Vagina (tissue), 2 donors: ENCODE measurements around the gene DNPEP. TPM values are rescaled to one million over a fixed set of nuclear protein-coding genes. Genes with fewer than 3 reads are reported as not detected.

Experiments
- DNase-seq, 2 donors: peaks; one replicate each; pipeline ENCODE4 v3.0.0-alpha.2; 2017; ENCODE audit errors: extremely low spot score in 2 of 2
- H3K27ac ChIP-seq: fragments of 200-600 bp; sonication (generic); one replicate; pipeline ENCODE4 v1.5.1; 2019
- H3K27me3 ChIP-seq: fragments of 200-600 bp; sonication (generic); one replicate; pipeline ENCODE4 v1.5.1; 2019
- H3K36me3 ChIP-seq, 2 donors: fragments of 200-600 bp; sonication (generic); one replicate each; pipeline ENCODE4 v1.5.1; 2017 to 2019
- H3K4me1 ChIP-seq: fragments of 200-600 bp; sonication (generic); one replicate; pipeline ENCODE4 v1.5.1; 2019
- H3K4me3 ChIP-seq, 2 donors: fragments of 200-600 bp; sonication (generic); 1 replicate in 1 of 2; 2 replicates in 1 of 2; pipeline ENCODE4 v1.5.1; 2016 to 2019
- H3K9me3 ChIP-seq: fragments of 200-600 bp; sonication (generic); one replicate; pipeline ENCODE4 v1.5.1; 2019
- CTCF ChIP-seq, 3 experiments: fragments of 450-650 bp in 2 of 3; fragments of 200-600 bp in 1 of 3; sonication (generic) in 1 of 3; IDR thresholded peaks; one replicate each; pipeline ENCODE4 v1.5.1; 2017 to 2019; ENCODE audit warnings: antibody characterized with exemption in 3 of 3, mild to moderate bottlenecking in 2 of 3, moderate library complexity in 2 of 3
- POLR2A ChIP-seq, 2 donors: fragments of 450-650 bp; IDR thresholded peaks; one replicate each; pipeline ENCODE4 v1.6.1; 2017; ENCODE audit warnings: antibody characterized with exemption in 2 of 2, mild to moderate bottlenecking in 2 of 2, moderate library complexity in 2 of 2
- POLR2AphosphoS5 ChIP-seq, 2 donors: sonication (generic); formaldehyde crosslinking; IDR thresholded peaks; one replicate each; pipeline ENCODE4 v1.9.0; 2017; ENCODE audit warnings: antibody characterized with exemption in 2 of 2, mild to moderate bottlenecking in 2 of 2, low read depth in 1 of 2; ENCODE audit not compliant: insufficient read depth in 1 of 2
- intact Hi-C: fragments of 100-400 bp; cut with DNase I; formaldehyde crosslinking; loops from one replicate; pipeline ENCODE4 v1.15.1; 2023
- total RNA-seq: library from RNA; depleted of rRNA; stranded (reverse); fragments of >200 nt; gene quantifications from one replicate; pipeline ENCODE4 v1.2.3, GENCODE V29; 2016

Gene DNPEP
- total RNA-seq, 1 donor from 2014 or later = 62.9 TPM

GRCh38 chr2:219405451-219405850 lies 17.7 kb upstream of the DNPEP start:
- Histone ChIP-seq H3K36me3 (no peaks in the 10 kb centered on the region), H3K27me3 (no peaks in the 10 kb centered on the region), H3K4me3 (no peak overlapping the region), H3K4me1 (no peaks in the 10 kb centered on the region), H3K9me3 (no peaks in the 10 kb centered on the region), H3K27ac (peak overlapping the region; percentile 56)
- TF ChIP-seq POLR2A (IDR thresholded peaks at IDR 0.05) = no peak
- no peak for DNase-seq
- intact Hi-C loops = loop anchor here (2.0 kb wide), 1 partner anchor 121 kb away; no protein-coding TSS in a partner anchor

- Histone ChIP-seq H3K4me1 (no peaks in the 10 kb centered on the region), H3K36me3 (no peaks in the 10 kb centered on the region), H3K4me3 (no peak overlapping the region), H3K27ac (peak overlapping the region; percentile 59), H3K9me3 (no peaks in the 10 kb centered on the region), H3K27me3 (no peaks in the 10 kb centered on the region)
- TF ChIP-seq CTCF (IDR thresholded peaks at IDR 0.05) (no peak), POLR2AphosphoS5 (IDR thresholded peaks at IDR 0.05; ENCODE audit: insufficient read depth in 1 of 2, low read depth in 1 of 2) (no peak), POLR2A (IDR thresholded peaks at IDR 0.05) (no peak)
- intact Hi-C loops = loop anchor here (2.0 kb wide), 1 partner anchor 122 kb away; no protein-coding TSS in a partner anchor
- DNase-seq = no peak
Measured at GRCh38 chr2:219404954-219405353, 17.2 kb upstream of the DNPEP start.

- TF ChIP-seq CTCF (IDR thresholded peaks at IDR 0.05) = no peak
- TF ChIP-seq POLR2A (IDR thresholded peaks at IDR 0.05) = no peak
- intact Hi-C loops = loop anchor here (2.0 kb wide), 1 partner anchor 122 kb away; no protein-coding TSS in a partner anchor
- Histone ChIP-seq H3K9me3 (no peaks in the 10 kb centered on the region), H3K36me3 (no peaks in the 10 kb centered on the region), H3K27ac (peak overlapping the region; percentile 59), H3K27me3 (no peaks in the 10 kb centered on the region), H3K4me3 (no peak overlapping the region), H3K4me1 (no peaks in the 10 kb centered on the region)
- no peak for DNase-seq
Measured at GRCh38 chr2:219404291-219404910, 16.7 kb upstream of the DNPEP start.

GRCh38 chr2:219403861-219404260 lies 16.1 kb upstream of the DNPEP start:
- intact Hi-C loops = loop anchor here (2.0 kb wide), 1 partner anchor 123 kb away; no protein-coding TSS in a partner anchor
- TF ChIP-seq POLR2A (IDR thresholded peaks at IDR 0.05) (no peak), POLR2AphosphoS5 (IDR thresholded peaks at IDR 0.05; ENCODE audit: insufficient read depth in 1 of 2, low read depth in 1 of 2) (no peak)
- Histone ChIP-seq H3K27me3 (no peaks in the 10 kb centered on the region), H3K4me3 (no peak overlapping the region), H3K36me3 (no peaks in the 10 kb centered on the region), H3K9me3 (no peaks in the 10 kb centered on the region), H3K27ac (peak overlapping the region; percentile 59), H3K4me1 (no peaks in the 10 kb centered on the region)
- no peak for DNase-seq

- Histone ChIP-seq H3K4me3 (no peak overlapping the region), H3K27me3 (no peaks in the 10 kb centered on the region), H3K27ac (no peak overlapping the region), H3K36me3 (no peaks in the 10 kb centered on the region), H3K9me3 (no peaks in the 10 kb centered on the region), H3K4me1 (no peaks in the 10 kb centered on the region)
- DNase-seq = no peak
- TF ChIP-seq CTCF (IDR thresholded peaks at IDR 0.05) = peak; percentile 81 to 93 (median 89)
- TF ChIP-seq POLR2A (IDR thresholded peaks at IDR 0.05) = no peak
- peak in 1 of 2 donors; percentile 17 for TF ChIP-seq POLR2AphosphoS5 (IDR thresholded peaks at IDR 0.05; ENCODE audit: insufficient read depth in 1 of 2, low read depth in 1 of 2)
- intact Hi-C loops = no loop called here
Measured at GRCh38 chr2:219402665-219403515, 15.2 kb upstream of the DNPEP start.
